ENCODE measurements around the gene UMOD.

The UMOD gene

DNA sequence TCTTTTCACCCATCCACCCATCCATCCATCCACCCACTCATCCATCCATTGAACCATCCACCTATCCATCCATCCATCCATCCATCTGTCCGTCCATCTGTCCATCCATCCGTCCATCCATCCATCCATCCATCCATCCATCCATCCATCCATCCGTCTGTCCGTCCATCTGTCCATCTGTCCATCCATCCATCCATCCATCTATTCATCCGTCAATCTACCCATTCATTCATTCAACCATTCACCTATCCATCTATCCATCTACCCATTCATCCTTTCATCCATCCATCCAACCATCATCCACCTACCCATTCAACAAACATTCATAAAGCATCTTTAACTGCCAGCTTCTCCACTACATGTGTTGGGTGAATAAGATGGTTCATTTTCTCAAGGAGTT is 54.1 kb downstream of the UMOD start:
- H3K79me2 ChIP-seq (ENCODE audit: insufficient read depth, low read length) = no peaks in the 10 kb centered on the region
- H3K4me3 ChIP-seq (ENCODE audit: low read depth in 1 of 2, low read length in 2 of 2) = no peak overlapping the region
- no peaks in the 10 kb centered on the region for H3K36me3 ChIP-seq (ENCODE audit: insufficient read depth, low read length)
- no peaks in the 10 kb centered on the region for H3K9me3 ChIP-seq (ENCODE audit: insufficient read depth, low read length, severe bottlenecking)
- no peaks in the 10 kb centered on the region for H3K27me3 ChIP-seq (ENCODE audit: insufficient read depth, low read length, poor library complexity)
- H3K27ac ChIP-seq (ENCODE audit: low read length) = no peak overlapping the region
- H3K4me1 ChIP-seq (ENCODE audit: insufficient read depth, low read length) = no peaks in the 10 kb centered on the region
- ATAC-seq (ENCODE audit: insufficient read depth, low read depth) (no peak), DNase-seq (no peak)
- no peak overlapping the region for H3K4me2 ChIP-seq (ENCODE audit: insufficient read depth, low read length)
- TF ChIP-seq, protein P1, sequence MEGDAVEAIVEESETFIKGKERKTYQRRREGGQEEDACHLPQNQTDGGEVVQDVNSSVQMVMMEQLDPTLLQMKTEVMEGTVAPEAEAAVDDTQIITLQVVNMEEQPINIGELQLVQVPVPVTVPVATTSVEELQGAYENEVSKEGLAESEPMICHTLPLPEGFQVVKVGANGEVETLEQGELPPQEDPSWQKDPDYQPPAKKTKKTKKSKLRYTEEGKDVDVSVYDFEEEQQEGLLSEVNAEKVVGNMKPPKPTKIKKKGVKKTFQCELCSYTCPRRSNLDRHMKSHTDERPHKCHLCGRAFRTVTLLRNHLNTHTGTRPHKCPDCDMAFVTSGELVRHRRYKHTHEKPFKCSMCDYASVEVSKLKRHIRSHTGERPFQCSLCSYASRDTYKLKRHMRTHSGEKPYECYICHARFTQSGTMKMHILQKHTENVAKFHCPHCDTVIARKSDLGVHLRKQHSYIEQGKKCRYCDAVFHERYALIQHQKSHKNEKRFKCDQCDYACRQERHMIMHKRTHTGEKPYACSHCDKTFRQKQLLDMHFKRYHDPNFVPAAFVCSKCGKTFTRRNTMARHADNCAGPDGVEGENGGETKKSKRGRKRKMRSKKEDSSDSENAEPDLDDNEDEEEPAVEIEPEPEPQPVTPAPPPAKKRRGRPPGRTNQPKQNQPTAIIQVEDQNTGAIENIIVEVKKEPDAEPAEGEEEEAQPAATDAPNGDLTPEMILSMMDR (IDR thresholded peaks at IDR 0.05; ENCODE audit: borderline replicate concordance, extremely low read depth, low read length, poor library complexity, severe bottlenecking) = no peak
- no peak for TF ChIP-seq EZH2 (IDR thresholded peaks at IDR 0.05; ENCODE audit: borderline replicate concordance, low read depth, low read length, severe bottlenecking)
- H4K20me1 ChIP-seq (ENCODE audit: insufficient read depth, low read length) = no peaks in the 10 kb centered on the region
- no peak overlapping the region for H2AFZ ChIP-seq (ENCODE audit: low read depth, low read length)
- H3K9ac ChIP-seq (ENCODE audit: low read depth, low read length) = no peak overlapping the region

DNA sequence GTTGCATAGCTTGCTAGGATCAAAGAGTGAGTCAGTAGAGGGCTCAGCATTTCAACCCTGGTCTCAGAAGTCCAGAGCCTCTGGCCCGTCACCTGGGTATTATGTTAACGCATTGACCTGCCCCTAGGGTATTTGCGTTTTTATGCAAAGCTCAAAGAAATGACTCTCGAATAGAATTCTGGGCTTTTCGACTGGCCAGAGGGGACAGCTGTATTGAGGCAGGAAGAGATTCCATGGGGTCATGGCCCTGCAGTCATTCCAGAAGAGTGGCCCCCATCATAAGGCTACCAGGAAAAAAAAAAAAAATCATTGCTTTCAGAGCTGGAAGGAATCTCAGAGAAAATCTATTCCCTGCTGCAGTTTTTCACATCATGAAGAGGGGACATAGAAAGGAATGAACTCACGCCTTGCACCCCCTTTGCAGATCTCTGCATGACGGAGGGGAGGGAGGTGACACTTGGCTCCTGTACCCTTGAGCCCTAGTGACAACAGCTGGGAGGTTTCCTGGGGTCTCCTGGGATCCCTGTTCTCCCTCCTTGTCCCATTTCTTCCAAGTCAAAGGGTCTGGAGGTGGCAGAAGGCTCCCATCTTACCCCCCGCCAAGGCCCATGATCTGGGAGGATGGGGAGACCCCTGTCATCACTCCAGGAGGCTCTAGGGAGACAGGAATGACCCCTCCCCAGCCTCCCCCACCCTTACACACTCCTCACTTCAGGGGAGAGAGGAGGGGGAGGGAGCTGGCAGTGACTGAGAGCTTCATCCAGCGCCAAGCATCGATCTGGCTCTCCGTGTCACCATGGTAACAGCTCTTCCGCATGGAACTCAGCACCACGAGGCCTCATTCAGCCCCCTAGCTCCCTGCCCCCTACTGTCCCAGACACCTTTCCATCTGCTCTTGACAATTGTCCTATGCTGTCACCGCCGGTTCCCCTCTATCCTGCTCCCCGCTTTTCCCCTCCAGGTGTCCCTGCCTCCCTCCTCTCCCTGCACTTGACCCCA is 61.0 kb downstream of the UMOD start:
- Histone ChIP-seq H3K4me3 (ENCODE audit: low read depth in 1 of 2, low read length in 2 of 2) (no peak overlapping the region), H3K27ac (ENCODE audit: low read length) (no peak overlapping the region)
- no peak for ATAC-seq (ENCODE audit: insufficient read depth, low read depth)

DNA sequence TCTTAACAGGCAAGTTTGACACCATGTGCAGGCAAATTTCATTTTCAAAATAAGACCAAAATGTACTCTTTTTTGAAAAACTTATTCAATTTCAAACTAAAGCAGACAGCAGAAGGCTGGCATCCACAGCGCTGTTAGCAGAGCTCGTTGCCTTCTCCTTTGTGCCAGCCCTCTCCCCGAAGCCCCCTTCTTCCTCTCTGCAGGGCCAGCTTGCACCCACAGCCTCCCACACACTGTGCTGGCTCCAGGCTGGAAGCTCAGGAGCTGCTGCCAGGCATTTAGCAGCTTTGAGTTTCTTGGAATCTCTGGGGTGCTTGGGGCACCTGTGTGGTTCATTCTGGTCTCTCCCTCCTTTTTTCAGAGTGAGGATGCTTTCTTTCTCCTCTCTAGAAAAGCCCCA is 62.9 kb downstream of the UMOD start:
- Histone ChIP-seq H3K4me3 (ENCODE audit: low read depth in 1 of 2, low read length in 2 of 2) (no peak overlapping the region), H3K27me3 (ENCODE audit: insufficient read depth, low read length, poor library complexity) (no peaks in the 10 kb centered on the region), H3K9me3 (ENCODE audit: insufficient read depth, low read length, severe bottlenecking) (no peaks in the 10 kb centered on the region), H3K27ac (ENCODE audit: low read length) (no peak overlapping the region), H3K4me2 (ENCODE audit: insufficient read depth, low read length) (no peak overlapping the region), H3K4me1 (ENCODE audit: insufficient read depth, low read length) (no peaks in the 10 kb centered on the region), H3K36me3 (ENCODE audit: insufficient read depth, low read length) (no peaks in the 10 kb centered on the region), H2AFZ (ENCODE audit: low read depth, low read length) (no peak overlapping the region), H3K9ac (ENCODE audit: low read depth, low read length) (no peak overlapping the region), H4K20me1 (ENCODE audit: insufficient read depth, low read length) (no peaks in the 10 kb centered on the region), H3K79me2 (ENCODE audit: insufficient read depth, low read length) (no peaks in the 10 kb centered on the region)
- TF ChIP-seq EZH2 (IDR thresholded peaks at IDR 0.05; ENCODE audit: borderline replicate concordance, low read depth, low read length, severe bottlenecking) = no peak
- TF ChIP-seq, protein P1 (IDR thresholded peaks at IDR 0.05; ENCODE audit: borderline replicate concordance, extremely low read depth, low read length, poor library complexity, severe bottlenecking) = no peak
- DNase-seq = no peak
- no peak for ATAC-seq (ENCODE audit: insufficient read depth, low read depth)

More for the DNA sequence above, 61.0 kb downstream of the UMOD start:
- Histone ChIP-seq H3K4me1 (ENCODE audit: insufficient read depth, low read length) (no peaks in the 10 kb centered on the region), H2AFZ (ENCODE audit: low read depth, low read length) (no peak overlapping the region), H3K4me2 (ENCODE audit: insufficient read depth, low read length) (no peak overlapping the region), H3K9me3 (ENCODE audit: insufficient read depth, low read length, severe bottlenecking) (no peaks in the 10 kb centered on the region), H3K9ac (ENCODE audit: low read depth, low read length) (no peak overlapping the region), H3K36me3 (ENCODE audit: insufficient read depth, low read length) (no peaks in the 10 kb centered on the region), H4K20me1 (ENCODE audit: insufficient read depth, low read length) (no peaks in the 10 kb centered on the region), H3K79me2 (ENCODE audit: insufficient read depth, low read length) (no peaks in the 10 kb centered on the region), H3K27me3 (ENCODE audit: insufficient read depth, low read length, poor library complexity) (no peaks in the 10 kb centered on the region)
- no peak for TF ChIP-seq EZH2 (IDR thresholded peaks at IDR 0.05; ENCODE audit: borderline replicate concordance, low read depth, low read length, severe bottlenecking)
- TF ChIP-seq, protein P1 (IDR thresholded peaks at IDR 0.05; ENCODE audit: borderline replicate concordance, extremely low read depth, low read length, poor library complexity, severe bottlenecking) = no peak
- no peak for DNase-seq
